Stimulated activated CD4-positive, alpha-beta T cell treated with anti-CD3 and anti-CD28 coated beads, TNF-alpha, amount 100 ng/mL, for 24 hours (primary cell): ENCODE measurements around the gene ZC3H7B.
"Not testable (repeated sequence)": the region's sequence is repeated elsewhere in the genome, so short reads cannot be mapped to it uniquely, and the experiment has no call there.

Experiments
- DNase-seq, 3 experiments: peaks; one replicate each; pipeline ENCODE4 v3.0.0-alpha.2; 2020; ENCODE audit warnings: low read depth in 3 of 3

The ZC3H7B gene

DNA sequence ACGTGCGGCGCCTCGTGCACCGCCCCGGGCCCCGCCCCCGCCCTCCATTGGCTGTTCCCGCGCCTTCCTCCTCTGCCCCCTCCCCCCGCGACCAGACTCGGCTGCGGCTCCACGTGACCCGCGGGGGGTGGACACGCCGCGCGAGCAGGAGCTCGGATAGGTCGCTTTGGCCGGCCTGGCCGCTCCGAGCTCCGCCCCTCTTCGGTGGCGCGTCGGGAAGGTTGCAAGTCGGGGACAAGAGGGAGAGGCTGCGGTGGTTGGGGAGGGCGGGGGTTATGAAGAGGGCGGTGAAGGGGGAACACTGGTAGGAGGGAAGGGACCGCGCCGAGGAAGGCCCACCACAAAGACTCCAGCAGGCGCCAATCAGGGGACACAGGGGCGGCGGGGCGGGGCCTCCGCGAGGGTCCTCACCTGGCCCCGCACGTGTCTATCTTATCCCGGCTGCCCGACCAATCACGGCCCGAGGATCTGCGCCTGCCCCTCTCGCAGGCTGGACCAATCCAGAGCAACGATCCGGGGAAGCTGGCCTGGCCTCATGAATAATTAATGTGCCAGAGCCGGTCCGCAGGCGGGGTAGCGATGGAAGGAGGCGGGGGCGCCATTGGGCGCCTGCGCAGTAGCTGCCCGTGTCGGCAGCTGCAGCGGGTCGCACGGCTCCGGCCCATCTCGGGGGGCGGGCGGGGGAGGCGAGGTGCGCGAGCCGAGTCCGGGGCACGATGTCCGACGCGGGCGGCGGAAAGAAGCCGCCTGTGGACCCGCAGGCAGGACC is 80.2 kb downstream of the ZC3H7B start, which contains the start of gene TEF:
TEF (plus strand) TSS at position 614 of the 769 bp plus-strand sequence; CDS start at position 717, 103 bp downstream.
- DNase-seq: peak; percentile 94 to 98 (median 97)

GRCh38 chr22:41382098-41382578 is 80.8 kb downstream of the ZC3H7B start:
- DNase-seq: peak; percentile 23 to 51 (median 40)

DNA sequence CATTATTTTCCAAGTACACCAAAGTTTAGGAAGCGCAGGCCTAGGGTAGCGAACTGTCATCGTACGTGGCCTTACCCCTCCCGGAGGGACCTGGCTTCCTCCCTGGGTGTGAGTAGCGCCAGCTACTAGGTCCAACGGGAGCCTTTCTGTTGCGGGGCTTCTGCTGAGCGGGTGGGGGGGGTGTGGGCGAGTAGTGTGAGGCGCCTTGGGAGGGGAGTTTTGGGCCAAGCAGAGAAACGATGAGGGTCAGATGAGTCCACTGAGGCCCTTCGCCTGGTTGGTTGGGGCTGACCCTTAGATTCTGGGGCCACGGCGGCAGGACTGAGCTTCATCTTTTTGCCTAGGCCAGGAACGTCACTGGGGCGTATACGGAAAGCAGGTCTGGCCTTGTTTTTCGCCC is 81.3 kb downstream of the ZC3H7B start:
- DNase-seq: no peak

DNA sequence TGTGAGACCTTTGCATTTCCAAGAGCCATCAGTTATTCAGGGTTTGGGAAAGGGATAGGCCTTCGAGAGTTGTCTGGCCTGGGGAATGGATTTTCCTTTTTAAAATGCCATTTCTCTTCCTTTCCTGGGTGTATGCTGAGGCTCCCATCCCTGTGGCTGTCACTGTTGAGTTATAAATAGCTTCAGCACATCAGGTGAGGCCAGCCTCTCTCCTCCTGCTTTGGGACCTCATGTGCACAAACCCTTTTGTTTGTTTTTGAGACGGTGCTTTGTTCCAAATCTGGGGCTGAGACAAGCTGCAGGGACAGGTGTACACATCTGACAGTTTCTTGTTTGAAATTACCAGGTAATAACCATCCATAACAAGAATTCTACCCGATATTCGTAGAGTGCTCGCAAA is 81.8 kb downstream of the ZC3H7B start:
- no peak for DNase-seq

GRCh38 chr22:41384128-41384527 is 82.8 kb downstream of the ZC3H7B start:
- no peak for DNase-seq

DNA sequence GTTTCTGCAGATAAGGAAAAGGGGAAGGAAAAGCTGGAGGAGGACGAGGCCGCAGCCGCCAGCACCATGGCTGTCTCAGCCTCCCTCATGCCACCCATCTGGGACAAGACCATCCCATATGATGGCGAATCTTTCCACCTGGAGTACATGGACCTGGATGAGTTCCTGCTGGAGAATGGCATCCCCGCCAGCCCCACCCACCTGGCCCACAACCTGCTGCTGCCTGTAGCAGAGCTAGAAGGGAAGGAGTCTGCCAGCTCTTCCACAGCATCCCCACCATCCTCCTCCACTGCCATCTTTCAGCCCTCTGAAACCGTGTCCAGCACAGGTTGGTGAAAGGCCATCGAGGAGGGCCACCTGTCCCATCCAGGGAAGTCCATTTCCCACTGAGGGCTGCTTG is 86.0 kb downstream of the ZC3H7B start:
- no peak for DNase-seq

DNA sequence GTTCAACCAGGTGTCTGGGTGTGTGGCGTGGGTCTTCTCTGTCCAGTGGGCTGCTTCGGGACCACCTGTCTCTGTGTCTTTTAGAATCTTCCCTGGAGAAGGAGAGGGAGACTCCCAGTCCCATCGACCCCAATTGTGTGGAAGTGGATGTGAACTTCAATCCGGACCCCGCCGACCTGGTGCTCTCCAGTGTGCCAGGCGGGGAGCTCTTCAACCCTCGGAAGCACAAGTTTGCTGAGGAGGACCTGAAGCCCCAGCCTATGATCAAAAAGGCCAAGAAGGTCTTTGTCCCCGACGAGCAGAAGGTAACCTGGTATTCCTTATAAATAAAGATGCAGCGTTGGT is 92.7 kb downstream of the ZC3H7B start:
- DNase-seq: no peak

GRCh38 chr22:41395531-41396240 is 94.4 kb downstream of the ZC3H7B start:
- no peak for DNase-seq

- no peak for DNase-seq
Measured at GRCh38 chr22:41397143-41397811, 96.0 kb downstream of the ZC3H7B start.

DNA sequence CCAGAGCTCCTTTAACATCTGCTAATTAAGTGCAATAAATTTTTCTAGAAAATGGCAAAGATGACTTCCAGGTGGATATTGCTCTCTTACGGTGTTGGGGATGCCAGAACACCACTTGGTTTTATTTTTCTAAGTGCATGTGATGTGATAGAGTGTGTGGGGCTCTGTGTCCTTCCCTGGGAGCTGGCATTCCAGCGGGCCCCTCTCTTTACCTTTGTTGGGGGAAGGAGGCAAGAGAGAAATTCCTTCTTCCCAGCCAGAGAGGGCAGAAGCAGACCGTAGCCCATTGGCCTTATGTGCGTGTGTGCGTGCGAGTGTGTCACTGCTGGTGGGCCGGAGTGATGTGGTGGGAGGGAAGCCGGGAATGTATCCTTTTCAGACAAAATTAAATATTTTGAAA is 97.6 kb downstream of the ZC3H7B start:
- no peak for DNase-seq

DNA sequence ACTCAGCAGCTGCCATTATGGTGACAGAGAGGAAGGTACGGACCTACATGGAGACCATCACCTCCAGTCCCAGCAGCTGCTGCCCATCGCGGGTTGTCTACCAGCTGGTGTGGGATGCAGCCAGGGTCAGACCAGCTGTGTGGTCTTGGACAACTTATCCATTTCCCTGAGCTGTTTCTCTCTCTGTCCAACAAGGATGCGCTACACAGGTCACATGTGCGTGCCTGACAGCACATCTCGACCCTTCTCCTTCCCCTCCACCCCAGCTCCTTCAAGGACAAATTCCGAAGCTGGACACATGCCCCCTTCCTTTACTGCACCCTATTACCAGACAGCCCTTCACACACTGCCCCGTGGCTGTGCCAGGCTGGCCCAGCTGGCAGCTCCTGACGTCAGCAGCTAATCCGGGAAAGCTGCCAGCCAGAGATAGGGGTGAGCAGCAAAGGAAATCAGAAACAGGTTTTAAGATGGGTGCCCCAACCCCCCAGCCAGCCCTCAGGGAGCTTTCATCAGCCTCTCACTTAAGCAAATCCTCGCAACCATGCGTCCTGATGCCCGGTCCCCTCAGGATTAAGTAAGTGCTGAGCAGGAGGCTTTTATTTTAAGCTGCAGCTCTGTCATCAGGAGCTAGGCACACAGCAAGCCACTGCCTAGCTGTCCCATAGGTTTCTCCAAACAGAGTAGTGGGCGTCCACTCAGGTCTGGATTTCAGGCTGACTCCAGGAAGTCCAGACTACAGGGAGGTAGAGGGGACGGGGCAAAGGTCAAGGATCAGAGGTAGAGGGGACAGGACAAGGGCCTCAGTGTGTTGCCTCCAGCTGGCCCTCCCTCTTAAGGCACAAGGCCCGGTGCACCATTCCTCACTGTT is 100.7 kb downstream of the ZC3H7B start:
- no peak for DNase-seq

- not testable (repeated sequence) for DNase-seq
Measured at GRCh38 chr22:41402851-41403250, 101.5 kb downstream of the ZC3H7B start.

GRCh38 chr22:41403532-41404318 is 102.4 kb downstream of the ZC3H7B start:
- peak; percentile 60 to 81 (median 78) for DNase-seq

- peak in 1 of 3 experiments; percentile 49 for DNase-seq
Measured at GRCh38 chr22:41405588-41405987, 104.3 kb downstream of the ZC3H7B start.

DNA sequence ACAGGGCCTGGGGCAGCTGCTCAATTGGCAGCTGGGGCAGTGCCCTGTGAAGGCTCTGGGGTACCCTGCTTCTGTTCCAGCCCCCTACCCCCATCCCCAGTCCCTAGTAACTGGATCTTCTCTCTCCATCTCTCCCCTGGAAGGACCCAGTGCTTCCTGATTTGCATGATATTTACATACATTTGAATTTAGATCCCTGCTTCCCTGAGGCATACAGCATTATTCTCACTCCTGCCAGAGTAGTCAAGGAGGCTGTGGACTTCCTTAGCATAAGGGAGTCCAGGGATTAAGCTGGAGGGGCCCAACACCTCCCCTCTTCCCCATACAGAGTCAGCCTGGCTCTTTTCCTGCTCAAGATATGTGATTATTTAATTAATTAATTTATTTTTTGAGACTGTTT is 105.1 kb downstream of the ZC3H7B start:
- no peak for DNase-seq

- no peak for DNase-seq
Measured at GRCh38 chr22:41407433-41407832, 106.1 kb downstream of the ZC3H7B start.

DNA sequence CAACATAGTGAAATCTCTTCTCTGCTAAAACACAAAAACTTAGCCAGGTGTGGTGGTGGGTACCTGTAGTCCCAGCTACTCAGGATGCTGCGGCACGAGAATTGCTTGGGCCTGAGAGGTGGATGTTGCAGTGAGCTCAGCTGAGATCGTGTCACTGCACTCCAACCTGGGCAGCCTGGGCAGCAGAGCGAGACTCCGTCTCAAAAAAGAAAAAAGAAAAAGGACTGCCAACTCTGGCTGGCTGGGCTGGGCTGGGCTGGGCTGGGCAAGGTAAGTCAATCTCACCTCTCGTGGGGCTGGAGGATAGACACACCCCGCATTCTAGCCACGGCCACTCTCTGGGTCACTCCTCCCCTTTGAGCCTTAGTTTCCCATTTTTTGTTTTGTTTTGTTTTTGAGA is 107.3 kb downstream of the ZC3H7B start:
- no peak for DNase-seq
